Ectodermal cell (in vitro differentiated cells): ENCODE results near the gene ELAVL1.

Experiments used
- H3K27ac ChIP-seq: 2 replicates; pipeline ENCODE4 v1.7.0; 2013; ENCODE audit warnings: mild to moderate bottlenecking, low read depth, low read length; ENCODE audit not compliant: insufficient read depth, poor library complexity, severe bottlenecking
- H3K27me3 ChIP-seq: 2 replicates; pipeline ENCODE4 v1.7.0; 2013; ENCODE audit warnings: mild to moderate bottlenecking, low read length; ENCODE audit not compliant: insufficient read depth, control insufficient read depth, poor library complexity, severe bottlenecking
- H3K36me3 ChIP-seq: one replicate; pipeline ENCODE4 v1.7.0; 2013; ENCODE audit warnings: low read length; ENCODE audit not compliant: control insufficient read depth, insufficient read depth
- H3K4me1 ChIP-seq: one replicate; pipeline ENCODE4 v1.7.0; 2013; ENCODE audit warnings: low read length; ENCODE audit not compliant: control insufficient read depth, insufficient read depth
- H3K4me3 ChIP-seq: 2 replicates; pipeline ENCODE4 v1.7.0; 2013; ENCODE audit warnings: low read depth, low read length, control low read depth; ENCODE audit not compliant: insufficient read depth
- H3K9me3 ChIP-seq: 2 replicates; pipeline ENCODE4 v1.7.0; 2013; ENCODE audit warnings: mild to moderate bottlenecking, low read length, moderate library complexity; ENCODE audit not compliant: control insufficient read depth
- WGBS, 2 experiments: methylation state at CpG; one replicate each; pipeline ENCODE4 v1.1.7; 2013; ENCODE audit warnings: missing lambda C conversion rate in 2 of 2; 5-methylcytosine and 5-hydroxymethylcytosine counted together

ELAVL1 gene

DNA sequence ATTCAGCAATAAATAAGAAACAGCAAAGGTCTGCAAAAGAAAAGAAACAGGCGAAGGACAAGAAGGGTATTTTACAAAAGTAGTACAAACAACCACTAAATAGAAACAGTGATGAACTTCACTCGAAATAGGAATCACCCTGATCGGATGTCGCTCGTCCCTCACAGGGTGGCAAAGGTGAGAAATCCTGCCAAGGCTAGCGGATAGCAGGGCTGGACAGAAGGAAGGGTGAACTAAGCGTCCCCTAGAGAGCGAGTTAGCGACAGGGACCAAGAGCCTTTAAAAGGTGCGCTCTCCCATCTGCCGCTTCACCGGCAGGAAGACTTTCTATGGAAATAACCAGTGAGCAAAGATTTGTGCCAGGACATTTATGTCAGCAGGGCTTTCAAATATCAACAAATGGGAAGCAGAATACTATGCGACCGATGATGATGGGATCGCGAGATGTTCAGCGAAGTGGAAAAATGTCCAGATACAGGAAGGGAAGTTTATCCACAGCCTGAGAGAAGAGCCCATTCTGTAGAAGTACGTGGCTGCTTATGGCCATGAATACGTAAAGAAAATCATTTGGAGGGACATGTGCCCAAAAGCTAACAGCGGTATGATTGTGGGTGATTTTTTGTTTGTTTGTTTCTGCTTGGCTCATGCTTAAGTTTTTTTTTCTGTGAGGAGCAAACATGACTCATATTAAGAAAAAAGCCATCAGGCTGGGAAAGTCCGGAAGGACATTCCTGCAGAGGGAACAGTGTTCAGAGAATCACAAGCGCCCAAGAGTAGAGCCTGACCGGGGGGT lies 18.9 kb downstream of the ELAVL1 start:
- 95 to 98% methylated on average over 23 of the region's 23 CpGs for WGBS, 2 experiments
- H3K36me3 ChIP-seq = peaks cover 73% of the 10 kb centered on the region

DNA sequence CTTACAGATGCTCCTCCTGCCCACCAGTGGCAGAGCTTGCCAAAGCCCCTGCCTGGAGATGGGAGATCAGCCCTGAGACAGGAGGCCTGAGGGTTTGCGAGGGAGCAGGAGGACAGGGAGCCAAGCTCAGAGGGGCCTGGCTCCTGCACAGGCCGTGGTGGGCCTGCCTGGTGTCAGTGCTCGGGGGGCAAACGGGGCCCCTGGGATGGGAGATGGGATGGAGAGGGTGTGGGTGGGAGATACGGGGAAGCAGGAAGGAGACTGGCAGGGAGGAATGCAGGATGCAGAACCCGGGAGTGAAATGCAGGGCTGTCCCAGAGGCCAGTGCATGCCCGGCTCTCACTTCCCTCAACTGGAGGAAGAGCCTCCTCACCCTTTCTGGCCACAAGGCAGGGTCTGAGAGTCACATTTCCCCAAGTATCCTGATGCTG lies 19.9 kb downstream of the ELAVL1 start:
- 94 to 96% methylated on average over 7 of the region's 7 CpGs for WGBS, 2 experiments
- Histone ChIP-seq H3K4me3 (no peak overlapping the region), H3K4me1 (no peaks in the 10 kb centered on the region), H3K9me3 (no peaks in the 10 kb centered on the region), H3K27ac (no peak overlapping the region), H3K27me3 (no peaks in the 10 kb centered on the region), H3K36me3 (peaks cover 72% of the 10 kb centered on the region)

More for the DNA sequence above, 18.9 kb downstream of the ELAVL1 start:
- Histone ChIP-seq H3K4me3 (no peak overlapping the region), H3K9me3 (no peaks in the 10 kb centered on the region), H3K27ac (no peak overlapping the region), H3K4me1 (no peaks in the 10 kb centered on the region), H3K27me3 (no peaks in the 10 kb centered on the region)

DNA sequence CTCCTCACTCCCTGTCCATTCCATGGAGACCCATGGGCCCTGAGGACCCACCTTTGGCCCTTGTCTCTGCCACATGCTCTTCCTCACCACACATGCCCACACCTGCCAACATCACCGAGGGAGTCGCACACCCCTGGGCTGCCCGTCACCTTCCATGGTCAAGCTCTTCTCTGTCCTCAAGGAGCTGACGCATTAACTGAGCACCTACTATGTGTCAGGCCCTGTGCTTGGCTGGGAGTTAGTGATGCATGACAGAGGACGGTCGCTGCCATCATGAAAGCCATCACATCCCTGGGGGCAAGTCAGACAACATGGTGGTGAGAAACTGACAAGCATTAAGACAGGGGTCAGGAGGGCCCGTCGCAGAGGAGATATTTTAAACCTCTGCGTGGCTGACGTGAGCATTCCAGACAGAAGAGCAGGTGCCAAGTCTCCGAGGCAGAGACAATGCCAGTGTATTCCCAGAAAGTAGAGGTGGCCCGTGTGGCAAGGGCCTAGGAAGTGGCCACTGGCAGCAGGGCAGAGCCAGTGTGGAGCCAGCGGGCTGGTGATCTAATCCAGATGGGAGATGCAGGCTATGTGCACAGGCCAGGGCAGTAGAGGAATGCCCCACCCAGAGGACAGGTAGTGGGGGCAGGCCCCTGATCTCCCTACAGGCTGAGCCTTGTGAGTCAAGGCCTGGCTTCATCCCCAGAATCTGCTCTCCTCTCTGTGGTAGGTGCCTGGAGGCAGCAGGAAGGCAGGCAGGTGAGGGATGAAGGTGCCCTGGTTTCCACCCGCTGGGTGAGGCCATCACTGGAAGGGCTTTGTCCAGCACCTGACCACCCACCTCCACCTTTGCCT lies 21.2 kb downstream of the ELAVL1 start:
- H3K9me3 ChIP-seq = no peaks in the 10 kb centered on the region
- no peak overlapping the region for H3K27ac ChIP-seq
- H3K4me1 ChIP-seq = no peaks in the 10 kb centered on the region
- WGBS, 2 experiments = 96% methylated on average over 14 of the region's 14 CpGs
- H3K36me3 ChIP-seq = peaks cover 75% of the 10 kb centered on the region
- no peak overlapping the region for H3K4me3 ChIP-seq
- H3K27me3 ChIP-seq = no peaks in the 10 kb centered on the region

DNA sequence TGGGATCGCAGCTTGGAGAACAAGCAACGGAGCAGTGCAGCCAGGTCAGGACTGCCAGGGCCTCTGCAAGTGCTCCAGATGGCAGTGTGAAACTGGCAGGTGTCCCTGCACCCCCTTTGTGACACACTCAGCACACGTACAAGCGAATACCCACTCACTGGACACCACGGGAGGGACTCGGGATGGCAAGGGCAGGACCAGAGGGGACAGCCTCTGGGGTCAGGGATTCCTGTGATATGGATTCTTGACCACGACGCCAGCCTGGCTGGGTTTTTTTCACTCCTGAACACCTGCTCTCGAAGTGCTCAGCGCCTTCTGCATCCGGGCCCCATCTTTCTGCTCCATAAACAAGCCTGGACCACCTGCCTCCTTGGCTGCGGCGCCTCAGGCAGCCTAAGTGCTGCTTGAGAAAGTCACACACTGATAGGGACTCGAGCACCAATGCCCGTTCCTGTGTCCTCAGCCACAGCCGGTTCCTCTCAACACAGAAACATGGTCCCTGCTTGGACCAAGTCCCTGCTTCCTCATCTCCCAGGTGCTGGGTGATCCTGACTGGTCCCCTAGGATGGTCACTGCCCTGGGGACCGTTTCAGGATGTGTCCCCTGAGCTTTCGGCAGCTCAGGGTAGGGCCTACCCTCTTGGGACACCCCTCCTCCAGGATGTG lies 22.0 kb downstream of the ELAVL1 start:
- Histone ChIP-seq H3K36me3 (peaks cover 76% of the 10 kb centered on the region), H3K4me3 (no peak overlapping the region), H3K27me3 (no peaks in the 10 kb centered on the region), H3K4me1 (no peaks in the 10 kb centered on the region), H3K9me3 (no peaks in the 10 kb centered on the region), H3K27ac (no peak overlapping the region)
- 94 to 96% methylated on average over 18 of the region's 18 CpGs for WGBS, 2 experiments

DNA sequence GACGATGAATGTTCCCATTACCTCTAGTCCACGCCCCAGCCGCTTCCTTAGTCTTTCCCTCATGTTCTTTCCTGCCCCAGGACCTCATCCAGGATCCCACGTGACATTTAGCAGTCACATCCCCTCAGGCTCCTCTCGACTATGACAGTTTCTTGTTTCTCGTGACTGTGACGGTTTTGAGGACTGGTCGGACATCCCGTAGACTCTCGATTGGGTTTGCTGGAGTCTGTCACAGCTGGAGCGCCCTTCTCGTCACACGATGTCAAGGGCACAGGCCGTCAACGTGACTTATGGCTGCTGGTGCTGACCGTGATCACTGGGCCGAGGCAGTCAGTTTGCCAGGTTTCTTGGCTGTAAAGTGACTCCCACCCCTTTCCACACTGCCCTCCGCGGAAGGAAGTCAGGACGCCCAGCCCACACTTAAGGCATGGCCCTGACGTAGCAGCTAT lies 22.8 kb downstream of the ELAVL1 start:
- no peaks in the 10 kb centered on the region for H3K9me3 ChIP-seq
- H3K27ac ChIP-seq = no peak overlapping the region
- no peak overlapping the region for H3K4me3 ChIP-seq
- no peaks in the 10 kb centered on the region for H3K4me1 ChIP-seq
- no peaks in the 10 kb centered on the region for H3K27me3 ChIP-seq
- WGBS, 2 experiments = 94 to 96% methylated on average over 21 of the region's 21 CpGs
- peaks cover 73% of the 10 kb centered on the region for H3K36me3 ChIP-seq

DNA sequence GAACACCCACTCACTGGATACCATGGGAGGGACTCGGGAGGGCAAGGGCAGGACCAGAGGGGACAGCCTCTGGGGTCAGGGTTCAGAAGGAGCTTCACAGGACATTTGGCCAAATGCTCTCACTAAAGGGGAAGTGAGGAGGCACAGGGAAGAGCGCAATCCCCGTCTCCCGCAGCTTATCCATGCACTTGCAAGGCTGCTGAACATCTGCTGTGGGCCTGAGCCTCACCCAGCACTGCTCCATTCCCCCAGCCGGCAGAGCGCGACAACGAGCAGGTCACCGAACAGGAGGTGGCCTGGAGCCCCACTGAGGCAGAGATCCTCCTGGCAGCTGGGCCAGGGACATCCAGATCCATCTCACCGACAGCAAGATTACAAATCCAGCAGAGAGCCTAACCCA lies 23.3 kb downstream of the ELAVL1 start:
- Histone ChIP-seq H3K9me3 (no peaks in the 10 kb centered on the region), H3K36me3 (peaks cover 72% of the 10 kb centered on the region), H3K4me1 (no peaks in the 10 kb centered on the region), H3K27ac (no peak overlapping the region), H3K4me3 (no peak overlapping the region), H3K27me3 (no peaks in the 10 kb centered on the region)
- WGBS, 2 experiments = 90 to 92% methylated on average over 10 of the region's 10 CpGs

DNA sequence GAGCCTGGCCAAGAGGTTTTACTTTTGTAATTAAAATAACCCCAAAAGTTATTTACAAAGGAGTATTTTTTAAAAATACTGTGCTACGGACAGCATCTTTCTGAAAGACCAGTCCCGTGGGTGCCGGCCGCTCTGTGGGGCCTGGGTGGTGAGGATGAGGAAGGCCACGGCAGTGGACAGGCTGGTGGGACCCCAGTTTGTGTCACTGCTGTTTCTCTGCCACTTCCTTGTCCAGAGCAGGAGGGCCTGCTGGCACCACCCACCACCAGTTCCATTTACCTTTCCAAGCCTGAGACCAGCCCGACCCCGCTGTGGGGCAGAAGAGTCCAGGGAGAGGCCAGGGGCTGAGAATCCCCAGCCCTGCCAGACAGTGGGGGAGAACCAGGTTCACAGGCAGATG lies 23.8 kb downstream of the ELAVL1 start:
- no peaks in the 10 kb centered on the region for H3K4me1 ChIP-seq
- no peak overlapping the region for H3K27ac ChIP-seq
- no peaks in the 10 kb centered on the region for H3K9me3 ChIP-seq
- H3K27me3 ChIP-seq = no peaks in the 10 kb centered on the region
- no peak overlapping the region for H3K4me3 ChIP-seq
- H3K36me3 ChIP-seq = peaks cover 76% of the 10 kb centered on the region
- 97 to 98% methylated on average over 7 of the region's 7 CpGs for WGBS, 2 experiments

DNA sequence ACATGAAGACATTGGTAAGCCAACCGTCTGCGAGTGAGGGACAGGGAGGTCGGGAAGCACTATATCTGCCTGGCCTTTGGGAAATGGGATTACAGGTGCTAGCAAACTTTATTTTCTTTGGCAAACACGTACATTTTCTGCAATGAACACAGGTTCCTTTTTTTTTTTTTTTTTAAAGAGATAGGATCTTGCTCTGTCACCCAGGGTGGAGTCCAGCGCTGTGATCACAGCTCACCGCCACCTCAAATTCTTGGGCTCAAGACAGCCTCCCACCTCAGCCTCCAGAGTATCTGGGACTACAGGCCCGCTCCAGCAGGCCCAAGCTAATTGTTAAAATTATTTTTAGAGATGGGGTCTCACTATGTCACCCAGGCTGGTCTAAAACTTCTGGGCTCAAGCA lies 24.2 kb downstream of the ELAVL1 start:
- whole genome bisulfite sequencing, 2 experiments = 95 to 98% methylated on average over 7 of the region's 7 CpGs
- Histone ChIP-seq H3K4me3 (no peak overlapping the region), H3K36me3 (peaks cover 72% of the 10 kb centered on the region), H3K27me3 (no peaks in the 10 kb centered on the region), H3K9me3 (no peaks in the 10 kb centered on the region), H3K27ac (no peak overlapping the region), H3K4me1 (no peaks in the 10 kb centered on the region)

DNA sequence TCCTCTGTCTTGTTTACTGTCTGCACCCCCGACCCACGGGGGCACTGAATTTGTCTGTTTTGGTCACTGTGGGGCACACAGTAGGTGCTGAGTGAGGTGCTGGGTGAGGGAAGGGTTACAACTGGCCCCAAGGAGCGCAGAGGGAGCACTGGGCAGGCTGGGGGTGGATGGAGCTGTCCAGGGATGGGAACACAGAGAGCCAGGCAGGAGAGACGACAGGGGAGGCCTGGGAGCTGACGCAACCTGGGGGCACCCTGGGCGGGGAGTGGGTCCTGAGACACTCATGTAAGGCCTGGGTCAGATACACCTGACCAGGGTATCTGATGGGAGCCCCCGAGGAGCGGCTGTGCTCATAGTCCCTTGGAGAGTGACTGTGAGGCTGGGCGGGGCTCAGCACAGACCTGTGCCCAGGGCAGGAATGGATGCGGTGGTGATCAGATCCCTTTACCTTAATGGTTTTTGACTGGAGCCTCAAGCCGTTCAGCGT lies 24.8 kb downstream of the ELAVL1 start:
- H3K27me3 ChIP-seq = no peaks in the 10 kb centered on the region
- H3K9me3 ChIP-seq = no peaks in the 10 kb centered on the region
- no peak overlapping the region for H3K27ac ChIP-seq
- H3K4me3 ChIP-seq = no peak overlapping the region
- WGBS, 2 experiments = 94 to 95% methylated on average over 12 of the region's 12 CpGs
- no peaks in the 10 kb centered on the region for H3K4me1 ChIP-seq
- H3K36me3 ChIP-seq = peaks cover 67% of the 10 kb centered on the region

DNA sequence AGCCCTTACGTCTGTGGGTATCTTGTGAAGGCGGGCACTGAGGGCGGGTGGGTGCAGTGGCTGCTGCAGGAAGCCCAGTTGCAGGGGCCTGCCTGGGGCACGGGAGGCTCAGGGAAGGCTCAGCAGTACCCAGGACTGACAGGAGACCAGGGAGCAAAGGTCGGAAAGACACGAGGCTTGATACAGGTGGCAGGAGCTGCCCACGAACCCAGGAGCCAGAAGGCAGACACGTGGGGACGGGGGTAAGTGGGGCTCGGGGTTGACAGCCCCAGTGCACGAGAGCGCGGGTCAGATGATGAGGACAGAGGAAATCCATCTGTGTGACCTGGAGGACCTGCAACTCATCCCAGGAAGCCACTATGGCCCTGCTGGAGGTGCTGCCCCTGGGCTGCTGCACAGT lies 25.3 kb downstream of the ELAVL1 start:
- no peaks in the 10 kb centered on the region for H3K9me3 ChIP-seq
- no peak overlapping the region for H3K27ac ChIP-seq
- 96 to 97% methylated on average over 13 of the region's 13 CpGs for WGBS, 2 experiments
- no peaks in the 10 kb centered on the region for H3K27me3 ChIP-seq
- H3K36me3 ChIP-seq = peaks cover 66% of the 10 kb centered on the region
- no peak overlapping the region for H3K4me3 ChIP-seq
- no peaks in the 10 kb centered on the region for H3K4me1 ChIP-seq
